Hematopoietic multipotent progenitor cell treated with erythropoietin and hydrocortisone succinate and interleukin-3 and kit ligand, for 8 days (in vitro differentiated cells): ENCODE measurements around the gene MYBPC2.
"Not testable (repeated sequence)": the region's sequence is repeated elsewhere in the genome, so short reads cannot be mapped to it uniquely, and the experiment has no call there.

Experiments
- DNase-seq: peaks from one replicate; pipeline ENCODE4 v3.0.0-alpha.2; 2015

Gene MYBPC2

GRCh38 chr19:50430888-50431342 lies 1.8 kb upstream of the MYBPC2 start:
- DNase-seq: no peak

- DNase-seq: peak; percentile 74
Observed at GRCh38 chr19:50431343-50432220, 1.1 kb upstream of the MYBPC2 start.

- DNase-seq: no peak
Observed at GRCh38 chr19:50433201-50434180, 799 bp downstream of the MYBPC2 start.

- DNase-seq: no peak
Observed at GRCh38 chr19:50434525-50434924, 1.8 kb downstream of the MYBPC2 start.

- DNase-seq: no peak
Observed at GRCh38 chr19:50435221-50435620, 2.5 kb downstream of the MYBPC2 start.

- DNase-seq: no peak
Observed at GRCh38 chr19:50435627-50436026, 2.9 kb downstream of the MYBPC2 start.

GRCh38 chr19:50437862-50438449 lies 5.3 kb downstream of the MYBPC2 start:
- DNase-seq: no peak

- not testable (repeated sequence) for DNase-seq
Observed at GRCh38 chr19:50439130-50439529, 6.4 kb downstream of the MYBPC2 start.

- DNase-seq: no peak
Observed at GRCh38 chr19:50444059-50444458, 11.4 kb downstream of the MYBPC2 start.

GRCh38 chr19:50447053-50447452 lies 14.4 kb downstream of the MYBPC2 start:
- DNase-seq: no peak

GRCh38 chr19:50447750-50448149 lies 15.1 kb downstream of the MYBPC2 start:
- no peak for DNase-seq

GRCh38 chr19:50449236-50449899 lies 16.7 kb downstream of the MYBPC2 start:
- DNase-seq: no peak

- DNase-seq: no peak
Observed at GRCh38 chr19:50450369-50451222, 17.9 kb downstream of the MYBPC2 start.

GRCh38 chr19:50451223-50451534 lies 18.5 kb downstream of the MYBPC2 start:
- DNase-seq: no peak

GRCh38 chr19:50453243-50453642 lies 20.6 kb downstream of the MYBPC2 start:
- no peak for DNase-seq

- DNase-seq: no peak
Observed at GRCh38 chr19:50455992-50456391, 23.3 kb downstream of the MYBPC2 start.

GRCh38 chr19:50457300-50457699 lies 24.6 kb downstream of the MYBPC2 start:
- DNase-seq: no peak

- no peak for DNase-seq
Observed at GRCh38 chr19:50458396-50459066, 25.8 kb downstream of the MYBPC2 start.

GRCh38 chr19:50459067-50459456 lies 26.4 kb downstream of the MYBPC2 start:
- no peak for DNase-seq

- DNase-seq: no peak
Observed at GRCh38 chr19:50459638-50460037, 26.9 kb downstream of the MYBPC2 start.

- DNase-seq: no peak
Observed at GRCh38 chr19:50460161-50460765, 27.6 kb downstream of the MYBPC2 start.
